ENCODE results near the gene ADGRL3. TPM values are rescaled to one million over a fixed set of nuclear protein-coding genes. Genes with fewer than 3 reads are reported as not detected.

The ADGRL3 gene
- total RNA-seq, 4 donors from 2014 or later: 0.67 to 4.6 (median 1.6) TPM

DNA sequence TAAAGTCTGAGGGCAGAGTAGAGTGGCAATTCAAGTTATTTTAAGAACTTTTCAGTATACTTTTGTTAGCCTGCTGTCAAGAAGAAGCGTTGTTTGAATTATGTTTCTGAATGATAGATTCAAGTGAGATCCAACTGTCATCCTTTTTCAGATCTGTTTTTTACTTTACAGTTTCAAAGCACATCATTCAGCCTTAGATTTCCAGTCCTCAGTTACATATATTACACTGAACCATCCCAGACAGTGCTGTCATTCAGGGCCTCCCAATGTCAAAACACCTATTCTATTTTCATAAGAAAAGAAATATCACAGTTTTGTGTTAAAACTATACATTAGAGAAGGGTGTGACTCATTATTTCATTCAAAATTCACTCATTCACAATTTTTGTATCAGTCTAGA is 856.9 kb downstream of the ADGRL3 start:
- no peak for TF ChIP-seq POLR2A (IDR thresholded peaks at IDR 0.05)
- H3K4me1 ChIP-seq: no peaks in the 10 kb centered on the region
- H3K27ac ChIP-seq: no peak overlapping the region
- WGBS, 2 donors: 58 to 66% methylated on average over 1 of the region's 1 CpG
- no peak for DNase-seq
- no peaks in the 10 kb centered on the region for H3K27me3 ChIP-seq
- no peak overlapping the region for H3K4me3 ChIP-seq (replicated peaks in 1 of 3)
- no peaks in the 10 kb centered on the region for H3K36me3 ChIP-seq
- H3K9me3 ChIP-seq: no peaks in the 10 kb centered on the region
- intact Hi-C loops (cut with DNase I): no loop called here

DNA sequence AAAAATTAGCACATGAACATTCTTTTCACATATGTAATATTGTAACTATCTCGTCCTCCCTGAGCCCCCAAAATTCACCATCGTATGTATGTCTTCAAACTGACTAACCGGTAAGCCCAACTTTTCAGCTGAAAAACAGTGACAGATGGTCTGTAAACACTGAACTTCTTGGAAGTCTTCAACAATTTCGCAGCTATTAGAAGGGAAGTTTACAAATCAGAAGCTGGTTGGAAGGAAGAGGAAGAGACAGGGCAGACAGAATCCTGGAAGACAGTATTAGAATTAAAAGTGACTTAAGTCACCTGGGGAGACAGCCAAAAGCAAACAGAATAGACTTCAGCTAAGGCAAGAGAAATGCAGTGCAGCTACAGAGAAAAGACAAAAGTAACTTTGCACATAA is 858.4 kb downstream of the ADGRL3 start:
- WGBS, 2 donors: 64 to 69% methylated on average over 4 of the region's 4 CpGs
- no peak overlapping the region for H3K4me3 ChIP-seq (replicated peaks in 1 of 3)
- no peak overlapping the region for H3K27ac ChIP-seq
- TF ChIP-seq POLR2A (IDR thresholded peaks at IDR 0.05): no peak
- TF ChIP-seq, protein P1, sequence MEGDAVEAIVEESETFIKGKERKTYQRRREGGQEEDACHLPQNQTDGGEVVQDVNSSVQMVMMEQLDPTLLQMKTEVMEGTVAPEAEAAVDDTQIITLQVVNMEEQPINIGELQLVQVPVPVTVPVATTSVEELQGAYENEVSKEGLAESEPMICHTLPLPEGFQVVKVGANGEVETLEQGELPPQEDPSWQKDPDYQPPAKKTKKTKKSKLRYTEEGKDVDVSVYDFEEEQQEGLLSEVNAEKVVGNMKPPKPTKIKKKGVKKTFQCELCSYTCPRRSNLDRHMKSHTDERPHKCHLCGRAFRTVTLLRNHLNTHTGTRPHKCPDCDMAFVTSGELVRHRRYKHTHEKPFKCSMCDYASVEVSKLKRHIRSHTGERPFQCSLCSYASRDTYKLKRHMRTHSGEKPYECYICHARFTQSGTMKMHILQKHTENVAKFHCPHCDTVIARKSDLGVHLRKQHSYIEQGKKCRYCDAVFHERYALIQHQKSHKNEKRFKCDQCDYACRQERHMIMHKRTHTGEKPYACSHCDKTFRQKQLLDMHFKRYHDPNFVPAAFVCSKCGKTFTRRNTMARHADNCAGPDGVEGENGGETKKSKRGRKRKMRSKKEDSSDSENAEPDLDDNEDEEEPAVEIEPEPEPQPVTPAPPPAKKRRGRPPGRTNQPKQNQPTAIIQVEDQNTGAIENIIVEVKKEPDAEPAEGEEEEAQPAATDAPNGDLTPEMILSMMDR (IDR thresholded peaks at IDR 0.05): no peak
- H3K36me3 ChIP-seq: no peaks in the 10 kb centered on the region
- no peak for DNase-seq
- no peaks in the 10 kb centered on the region for H3K27me3 ChIP-seq
- H3K4me1 ChIP-seq: no peaks in the 10 kb centered on the region
- H3K9me3 ChIP-seq: no peaks in the 10 kb centered on the region
- intact Hi-C loops (cut with DNase I): no loop called here

DNA sequence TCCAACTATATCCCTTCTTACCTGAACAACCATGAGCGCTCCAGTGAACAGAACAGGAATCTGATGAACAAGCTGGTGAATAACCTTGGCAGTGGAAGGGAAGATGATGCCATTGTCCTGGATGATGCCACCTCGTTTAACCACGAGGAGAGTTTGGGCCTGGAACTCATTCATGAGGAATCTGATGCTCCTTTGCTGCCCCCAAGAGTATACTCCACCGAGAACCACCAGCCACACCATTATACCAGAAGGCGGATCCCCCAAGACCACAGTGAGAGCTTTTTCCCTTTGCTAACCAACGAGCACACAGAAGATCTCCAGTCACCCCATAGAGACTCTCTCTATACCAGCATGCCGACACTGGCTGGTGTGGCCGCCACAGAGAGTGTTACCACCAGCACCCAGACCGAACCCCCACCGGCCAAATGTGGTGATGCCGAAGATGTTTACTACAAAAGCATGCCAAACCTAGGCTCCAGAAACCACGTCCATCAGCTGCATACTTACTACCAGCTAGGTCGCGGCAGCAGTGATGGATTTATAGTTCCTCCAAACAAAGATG is 870.2 kb downstream of the ADGRL3 start:
- no peak for DNase-seq
- H3K27me3 ChIP-seq: no peaks in the 10 kb centered on the region
- intact Hi-C loops (cut with DNase I): no loop called here
- no peaks in the 10 kb centered on the region for H3K9me3 ChIP-seq
- no peak for TF ChIP-seq POLR2A (IDR thresholded peaks at IDR 0.05)
- TF ChIP-seq, protein P1 (IDR thresholded peaks at IDR 0.05): no peak
- H3K36me3 ChIP-seq: no peaks in the 10 kb centered on the region
- H3K4me3 ChIP-seq (replicated peaks in 1 of 3): no peak overlapping the region
- H3K4me1 ChIP-seq: no peaks in the 10 kb centered on the region
- no peak overlapping the region for H3K27ac ChIP-seq
- 93 to 96% methylated on average over 14 of the region's 14 CpGs for WGBS, 2 donors

DNA sequence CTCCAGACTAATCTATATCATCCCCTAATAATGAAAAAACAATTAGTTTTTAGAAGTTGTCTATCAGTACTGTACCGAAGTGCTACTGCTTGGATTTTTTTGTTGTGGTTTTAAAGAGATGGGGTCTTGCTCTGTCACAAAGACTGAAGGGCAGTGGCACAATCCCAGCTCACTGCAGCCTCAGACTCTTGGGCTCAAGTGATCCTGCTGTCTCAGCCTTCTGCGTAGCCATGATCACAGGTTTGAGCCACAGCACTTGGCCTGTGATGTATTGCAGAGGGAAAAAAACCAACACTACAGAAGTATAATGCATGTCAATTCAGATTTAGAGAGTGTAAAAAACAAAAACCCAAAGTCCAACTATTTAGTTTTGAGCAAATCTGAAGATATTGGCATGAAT is 875.0 kb downstream of the ADGRL3 start:
- no peak for DNase-seq
- intact Hi-C loops (cut with DNase I): no loop called here
- Histone ChIP-seq H3K27me3 (no peaks in the 10 kb centered on the region), H3K9me3 (no peaks in the 10 kb centered on the region), H3K4me1 (no peaks in the 10 kb centered on the region), H3K27ac (no peak overlapping the region), H3K4me3 (replicated peaks in 1 of 3) (no peak overlapping the region), H3K36me3 (no peaks in the 10 kb centered on the region)
- WGBS, 2 donors: 75 to 78% methylated on average over 2 of the region's 2 CpGs
- TF ChIP-seq POLR2A (IDR thresholded peaks at IDR 0.05): no peak
- TF ChIP-seq, protein P1 (IDR thresholded peaks at IDR 0.05): no peak

DNA sequence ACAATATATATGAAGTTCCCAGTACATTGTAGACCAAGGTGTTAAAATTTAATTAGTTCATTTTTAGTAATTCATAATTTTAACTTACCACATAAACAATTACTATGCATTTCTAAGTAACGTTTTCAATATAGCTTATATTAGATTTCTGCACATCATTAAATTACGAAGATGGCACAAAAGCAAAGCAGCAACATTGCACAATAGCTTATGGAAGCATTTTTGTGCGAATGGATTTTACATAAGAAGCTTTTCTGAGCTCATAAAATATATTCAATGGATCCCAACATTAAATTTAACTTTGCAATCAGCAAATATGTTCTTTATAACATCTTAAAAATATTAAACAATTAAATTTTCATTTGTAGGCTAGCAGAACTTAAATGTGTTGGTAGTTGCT is 875.4 kb downstream of the ADGRL3 start:
- WGBS, 2 donors: 87 to 88% methylated on average over 3 of the region's 3 CpGs
- H3K4me3 ChIP-seq (replicated peaks in 1 of 3): no peak overlapping the region
- no peaks in the 10 kb centered on the region for H3K36me3 ChIP-seq
- intact Hi-C loops (cut with DNase I): no loop called here
- H3K27ac ChIP-seq: no peak overlapping the region
- TF ChIP-seq, protein P1 (IDR thresholded peaks at IDR 0.05): no peak
- no peak for TF ChIP-seq POLR2A (IDR thresholded peaks at IDR 0.05)
- DNase-seq: no peak
- H3K4me1 ChIP-seq: no peaks in the 10 kb centered on the region
- no peaks in the 10 kb centered on the region for H3K27me3 ChIP-seq
- no peaks in the 10 kb centered on the region for H3K9me3 ChIP-seq

DNA sequence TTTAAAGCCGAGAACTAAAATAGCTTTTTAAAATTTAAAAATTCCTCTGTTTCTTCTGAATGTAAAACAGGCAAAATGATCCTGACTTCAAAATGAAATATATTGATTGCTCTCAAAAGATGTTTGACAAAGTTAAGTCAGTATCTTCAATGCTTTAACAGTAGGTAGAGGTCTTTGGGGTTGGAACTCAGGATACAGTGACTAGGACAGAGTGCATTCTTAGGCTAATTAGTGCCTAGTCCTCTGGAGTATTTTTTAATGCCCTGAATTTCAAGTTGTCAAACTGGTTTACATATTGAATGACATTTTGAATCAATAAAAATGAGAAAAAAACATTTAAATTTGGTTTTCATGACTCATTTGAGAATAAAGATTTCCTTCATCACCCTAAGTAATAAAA is 877.3 kb downstream of the ADGRL3 start:
- intact Hi-C loops (cut with DNase I): no loop called here
- Histone ChIP-seq H3K36me3 (no peaks in the 10 kb centered on the region), H3K4me1 (no peaks in the 10 kb centered on the region), H3K27ac (no peak overlapping the region), H3K9me3 (no peaks in the 10 kb centered on the region), H3K4me3 (replicated peaks in 1 of 3) (no peak overlapping the region), H3K27me3 (no peaks in the 10 kb centered on the region)
- WGBS, 2 donors: 87 to 97% methylated on average over 1 of the region's 1 CpG
- no peak for DNase-seq
- TF ChIP-seq, protein P1 (IDR thresholded peaks at IDR 0.05): no peak
- TF ChIP-seq POLR2A (IDR thresholded peaks at IDR 0.05): no peak

Measured in thyroid gland (tissue), 4 donors.